HAP-1 (cell line): ENCODE measurements around the gene ZNF862.
A peak's percentile ranks its signal among the peaks of the same experiment; 100 is the strongest.
"Not testable (repeated sequence)": the region's sequence is repeated elsewhere in the genome, so short reads cannot be mapped to it uniquely, and the experiment has no call there.

Experiments
- DNase-seq, 2 experiments: peaks; one replicate each; pipeline ENCODE4 v3.0.0-alpha.2; 2016 to 2020; ENCODE audit warnings: low spot score in 2 of 2
- H3K27me3 ChIP-seq: fragments of 250-450 bp; sonication (Bioruptor Pico); 2 replicates; pipeline ENCODE4 v1.5.1; 2020; ENCODE audit warnings: low read depth, mild to moderate bottlenecking, moderate library complexity
- H3K36me3 ChIP-seq: fragments of 250-450 bp; sonication (Bioruptor Pico); replicated peaks from 2 replicates; pipeline ENCODE4 v1.5.1; 2020; ENCODE audit warnings: mild to moderate bottlenecking
- H3K4me1 ChIP-seq: fragments of 250-450 bp; sonication (Bioruptor Pico); 2 replicates; pipeline ENCODE4 v1.5.1; 2020; ENCODE audit warnings: mild to moderate bottlenecking
- H3K4me3 ChIP-seq: fragments of 250-450 bp; sonication (Bioruptor Pico); 2 replicates; pipeline ENCODE4 v1.5.1; 2020; ENCODE audit warnings: mild to moderate bottlenecking, moderate library complexity
- H3K9me3 ChIP-seq: fragments of 250-450 bp; sonication (Bioruptor Pico); 2 replicates; pipeline ENCODE4 v1.5.1; 2020; ENCODE audit warnings: mild to moderate bottlenecking, moderate library complexity
- in situ Hi-C: fragments of 300-500 bp; cut with MboI; formaldehyde crosslinking; loops from 3 replicates; pipeline ENCODE4 v1.14.3; 2020; ENCODE audit warnings: low sequenced_read_pairs, inconsistent platforms, mixed read lengths

ZNF862 gene

DNA sequence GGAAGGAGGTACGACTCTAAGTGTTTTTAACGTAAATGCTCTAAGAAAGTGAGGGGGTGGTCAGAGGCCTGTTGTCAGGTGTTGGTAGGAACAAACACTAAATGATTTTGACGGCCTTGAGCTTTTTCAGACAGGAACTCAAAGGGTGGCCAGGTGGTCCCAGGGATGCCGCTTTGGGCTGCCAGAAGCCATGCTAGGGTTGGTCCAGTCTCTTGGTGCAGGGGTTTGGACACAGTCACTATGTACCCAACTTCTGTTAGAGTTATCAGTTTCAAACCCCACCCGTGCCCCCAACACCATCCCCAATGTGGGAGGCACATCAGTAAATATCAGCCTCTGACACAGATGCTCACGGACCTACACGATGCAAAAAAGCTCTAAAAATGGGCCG, 44.9 kb downstream of the ZNF862 start:
- Histone ChIP-seq H3K27me3 (no peaks in the 10 kb centered on the region), H3K36me3 (no peaks in the 10 kb centered on the region), H3K4me3 (no peak overlapping the region), H3K9me3 (no peaks in the 10 kb centered on the region), H3K4me1 (no peaks in the 10 kb centered on the region)
- in situ Hi-C loops = no loop called here
- no peak for DNase-seq

DNA sequence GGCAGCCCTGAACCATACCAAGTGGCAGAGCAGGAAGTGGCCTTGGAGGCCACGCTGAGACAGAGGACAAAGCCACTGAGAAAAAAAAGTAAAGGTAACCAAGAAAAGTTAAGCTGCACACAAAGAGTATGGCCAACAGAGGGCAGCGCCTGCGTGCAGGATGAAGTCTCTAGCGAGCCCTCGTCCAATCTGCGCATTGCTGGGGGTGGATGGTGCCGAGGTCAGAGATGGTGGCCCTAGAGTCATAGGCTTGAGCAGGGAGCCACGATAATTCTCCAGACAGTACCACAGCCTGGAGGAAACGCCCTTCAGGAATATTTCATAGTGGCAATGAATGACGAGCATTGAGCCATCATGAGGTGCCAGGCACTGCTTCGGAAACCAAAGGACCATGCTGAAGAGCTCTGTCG, 45.3 kb downstream of the ZNF862 start:
- in situ Hi-C loops = no loop called here
- Histone ChIP-seq H3K27me3 (no peaks in the 10 kb centered on the region), H3K4me1 (no peaks in the 10 kb centered on the region), H3K4me3 (no peak overlapping the region), H3K36me3 (no peaks in the 10 kb centered on the region), H3K9me3 (no peaks in the 10 kb centered on the region)
- DNase-seq = peak; percentile 49 to 69

DNA sequence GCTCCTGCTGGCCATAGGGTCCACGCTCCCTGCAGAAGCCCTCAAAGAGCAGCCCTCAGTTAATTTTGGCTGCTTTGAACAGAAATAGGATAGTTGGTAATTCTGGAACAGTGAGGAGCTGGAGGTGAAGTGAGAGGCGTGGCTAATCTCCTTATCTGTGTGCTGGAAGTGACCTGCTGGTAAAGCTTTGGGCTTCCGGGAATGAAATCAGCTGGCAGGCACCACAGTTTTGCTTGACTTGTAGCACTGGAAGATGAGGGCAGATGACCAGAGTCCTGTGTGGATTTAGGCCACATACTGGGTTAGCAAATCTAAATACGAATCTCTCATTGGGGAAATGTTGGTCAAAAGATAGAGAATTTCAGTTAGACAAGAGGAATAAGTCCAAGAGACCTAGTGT, 45.8 kb downstream of the ZNF862 start:
- Histone ChIP-seq H3K36me3 (no peaks in the 10 kb centered on the region), H3K4me3 (no peak overlapping the region), H3K4me1 (no peaks in the 10 kb centered on the region), H3K9me3 (no peaks in the 10 kb centered on the region), H3K27me3 (no peaks in the 10 kb centered on the region)
- no peak for DNase-seq
- in situ Hi-C loops = no loop called here

DNA sequence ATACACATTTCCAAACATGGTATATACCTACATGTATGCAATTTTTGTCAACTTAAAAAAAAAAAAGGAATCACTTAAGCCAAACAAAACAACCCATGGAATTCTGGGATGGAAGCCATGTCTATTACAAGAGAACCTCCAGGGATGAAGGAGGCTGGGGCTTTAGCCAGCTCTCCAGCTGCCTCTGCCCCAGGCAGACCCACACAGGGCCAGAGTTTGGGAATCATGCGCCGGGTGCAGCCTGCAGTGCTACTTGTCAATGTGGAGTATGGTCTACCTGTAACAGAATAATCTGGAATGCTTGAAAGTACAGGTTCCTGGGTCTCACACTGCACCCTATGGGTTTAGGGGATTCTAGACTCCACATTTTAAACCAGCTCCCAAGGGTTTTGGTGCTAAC, 46.4 kb downstream of the ZNF862 start:
- no peaks in the 10 kb centered on the region for H3K36me3 ChIP-seq
- no peak for DNase-seq
- H3K4me1 ChIP-seq = no peaks in the 10 kb centered on the region
- in situ Hi-C loops = no loop called here
- no peaks in the 10 kb centered on the region for H3K9me3 ChIP-seq
- no peak overlapping the region for H3K4me3 ChIP-seq
- no peaks in the 10 kb centered on the region; the same call in 1 of the 2 replicates for H3K27me3 ChIP-seq

DNA sequence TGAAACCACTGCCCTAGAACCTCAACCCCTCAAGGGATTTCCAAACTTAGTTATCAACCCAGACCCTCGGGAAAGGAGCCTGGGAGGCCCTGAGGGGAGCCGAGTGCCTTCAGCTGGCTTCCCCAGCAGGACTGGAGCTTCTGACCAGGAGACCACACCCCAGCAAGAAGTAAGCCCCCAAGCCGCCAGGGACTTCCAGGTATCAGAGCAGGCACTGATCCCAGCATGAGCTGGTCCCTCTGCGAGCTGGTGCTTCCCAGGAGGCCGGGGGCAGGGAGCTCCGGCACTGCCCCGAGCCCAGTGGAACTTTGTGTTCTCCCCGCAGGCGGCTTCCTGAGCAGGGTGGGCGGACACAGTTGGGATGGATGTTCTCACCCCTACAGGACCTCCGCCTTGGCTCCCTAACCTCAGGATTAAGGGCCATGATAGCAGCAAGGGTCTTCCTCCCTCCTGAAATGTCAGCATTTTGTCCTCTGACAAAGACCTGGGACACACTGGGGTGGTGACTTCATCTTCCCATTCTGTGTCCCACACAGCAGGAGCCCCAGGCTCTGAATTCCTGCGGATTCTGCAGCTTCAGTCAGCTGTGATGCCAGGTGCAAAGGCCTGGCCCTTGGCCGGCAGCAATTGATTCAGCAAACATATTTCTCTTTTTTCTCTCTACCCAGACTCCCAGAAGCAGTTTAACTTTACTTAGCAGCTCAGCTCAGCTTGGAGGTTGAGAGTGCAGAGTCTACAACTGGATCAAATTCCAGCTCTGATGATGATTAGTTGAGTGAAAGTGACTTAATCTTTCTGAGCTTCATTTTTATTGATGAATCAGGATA, 47.2 kb downstream of the ZNF862 start:
- DNase-seq = no peak
- in situ Hi-C loops = no loop called here
- Histone ChIP-seq H3K4me3 (no peak overlapping the region), H3K36me3 (no peaks in the 10 kb centered on the region), H3K9me3 (no peaks in the 10 kb centered on the region), H3K4me1 (no peaks in the 10 kb centered on the region), H3K27me3 (no peaks in the 10 kb centered on the region; the same call in 1 of the 2 replicates)

DNA sequence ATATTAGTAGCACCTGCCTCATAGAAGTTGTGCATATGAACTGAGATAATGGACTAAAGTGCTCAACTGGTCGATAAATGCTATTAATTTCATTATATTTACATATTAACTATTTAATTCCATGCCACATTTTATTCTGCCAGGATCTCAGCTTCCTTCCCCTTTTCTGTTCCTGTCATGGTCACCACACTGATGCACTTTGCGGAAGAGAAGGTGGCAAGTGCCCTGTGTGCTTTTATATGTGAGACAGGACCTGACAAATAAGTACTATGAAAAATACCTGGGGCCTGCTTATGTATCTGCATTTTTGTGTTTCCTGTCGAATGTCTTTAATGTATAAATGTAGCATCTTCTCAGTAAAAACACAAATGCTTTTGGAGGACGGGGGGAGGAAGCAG, 47.8 kb downstream of the ZNF862 start:
- Histone ChIP-seq H3K4me1 (no peaks in the 10 kb centered on the region), H3K4me3 (no peak overlapping the region), H3K9me3 (no peaks in the 10 kb centered on the region), H3K36me3 (no peaks in the 10 kb centered on the region), H3K27me3 (no peaks in the 10 kb centered on the region; the same call in 1 of the 2 replicates)
- in situ Hi-C loops = no loop called here
- DNase-seq = no peak

DNA sequence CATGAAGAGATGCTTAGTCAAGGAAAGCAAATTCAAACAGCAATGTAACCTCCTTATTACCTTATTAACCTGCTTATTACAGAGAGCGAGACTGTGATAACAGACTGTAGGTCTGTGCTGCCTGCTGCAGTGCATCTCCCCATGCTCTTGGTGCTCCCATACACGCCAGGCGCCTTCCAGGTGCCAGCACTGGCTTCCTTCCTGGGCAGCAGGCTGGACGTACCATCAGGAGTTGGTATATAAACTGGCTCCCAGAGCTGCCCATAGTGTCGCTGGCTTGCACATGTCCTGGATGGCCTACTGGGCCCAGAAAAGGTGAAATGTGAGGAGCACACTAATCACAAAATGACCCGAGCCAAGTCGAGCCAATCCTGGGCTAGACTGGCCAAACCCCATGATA, 49.1 kb downstream of the ZNF862 start:
- no peaks in the 10 kb centered on the region for H3K4me1 ChIP-seq

DNA sequence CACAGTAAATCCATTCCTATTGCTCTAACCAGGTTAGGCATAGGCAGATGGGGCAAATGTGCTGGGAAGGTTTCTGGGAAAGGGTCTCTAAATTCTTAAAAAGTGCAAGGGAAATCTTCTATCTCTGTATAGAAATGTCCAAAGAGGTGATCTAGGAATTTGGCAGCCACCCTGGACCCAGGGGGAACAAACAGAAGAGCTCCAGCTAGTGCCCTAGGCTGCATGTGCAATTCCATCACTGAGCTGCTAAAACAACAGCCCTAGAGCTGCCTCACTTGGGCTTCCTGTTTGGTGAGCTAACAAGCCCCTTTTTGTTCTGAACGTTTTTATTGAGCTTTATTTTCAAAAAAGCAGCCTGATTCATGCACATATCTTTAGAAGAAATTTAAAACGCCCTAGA, 52.5 kb downstream of the ZNF862 start:
- H3K4me1 ChIP-seq, in situ Hi-C loops: not testable (repeated sequence)

More for the DNA sequence above, 49.1 kb downstream of the ZNF862 start:
- in situ Hi-C loops = no loop called here
- Histone ChIP-seq H3K36me3 (no peaks in the 10 kb centered on the region), H3K4me3 (no peak overlapping the region), H3K9me3 (no peaks in the 10 kb centered on the region), H3K27me3 (no peaks in the 10 kb centered on the region; the same call in 1 of the 2 replicates)
- DNase-seq = no peak

DNA sequence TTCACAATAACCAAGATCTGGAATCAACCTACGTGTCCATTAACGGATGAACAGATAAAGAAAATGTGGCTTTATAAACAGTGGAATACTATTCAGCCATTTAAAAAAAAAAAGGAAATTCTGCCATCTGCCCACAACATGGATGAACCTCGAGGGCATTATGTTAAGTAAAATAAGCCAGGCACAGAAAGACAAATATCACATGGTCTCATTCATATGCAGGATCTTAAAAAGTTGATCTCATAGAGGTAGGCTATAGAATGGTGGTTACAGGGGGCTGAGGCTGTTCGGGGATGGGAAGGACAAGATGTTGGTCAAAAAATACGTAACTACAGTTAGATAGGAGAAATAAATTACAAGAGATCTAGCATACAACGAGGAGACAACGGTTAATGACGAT, 56.8 kb downstream of the ZNF862 start:
- H3K4me3 ChIP-seq, H3K36me3 ChIP-seq, H3K27me3 ChIP-seq, H3K9me3 ChIP-seq, DNase-seq, H3K4me1 ChIP-seq, in situ Hi-C loops: not testable (repeated sequence)

More for the DNA sequence above, 52.5 kb downstream of the ZNF862 start:
- not testable (repeated sequence) for H3K9me3 ChIP-seq, DNase-seq, H3K27me3 ChIP-seq, H3K4me3 ChIP-seq, H3K36me3 ChIP-seq

DNA sequence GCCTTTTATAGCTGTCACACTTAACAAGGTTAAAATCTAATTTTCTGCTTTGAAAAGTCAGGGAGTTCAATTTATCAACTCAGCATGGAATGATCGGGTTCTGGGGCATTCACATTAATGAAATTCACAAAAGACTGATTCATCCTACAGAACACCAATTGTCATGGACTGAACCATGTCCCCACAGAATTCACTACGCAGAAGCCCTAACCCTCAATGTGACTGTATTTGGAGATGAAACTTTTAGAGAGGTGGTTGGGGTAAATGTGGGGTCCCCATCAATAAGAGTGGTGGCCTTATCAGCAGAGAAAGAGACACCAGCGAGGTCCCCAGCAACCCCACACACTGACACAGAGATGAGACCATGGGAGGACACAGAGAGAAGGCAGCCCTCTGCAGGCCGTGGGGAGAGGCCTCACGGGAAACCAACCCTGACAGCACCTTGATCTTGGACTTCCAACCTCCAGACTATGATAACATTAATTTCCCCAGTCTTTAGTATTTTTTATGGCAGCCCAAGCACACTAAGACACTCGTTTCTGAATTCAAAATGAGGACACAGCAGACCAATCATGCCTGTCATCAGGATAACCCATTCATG, 69.7 kb downstream of the ZNF862 start:
- DNase-seq, H3K4me3 ChIP-seq, H3K27me3 ChIP-seq, H3K9me3 ChIP-seq, H3K36me3 ChIP-seq, H3K4me1 ChIP-seq, in situ Hi-C loops: not testable (repeated sequence)

DNA sequence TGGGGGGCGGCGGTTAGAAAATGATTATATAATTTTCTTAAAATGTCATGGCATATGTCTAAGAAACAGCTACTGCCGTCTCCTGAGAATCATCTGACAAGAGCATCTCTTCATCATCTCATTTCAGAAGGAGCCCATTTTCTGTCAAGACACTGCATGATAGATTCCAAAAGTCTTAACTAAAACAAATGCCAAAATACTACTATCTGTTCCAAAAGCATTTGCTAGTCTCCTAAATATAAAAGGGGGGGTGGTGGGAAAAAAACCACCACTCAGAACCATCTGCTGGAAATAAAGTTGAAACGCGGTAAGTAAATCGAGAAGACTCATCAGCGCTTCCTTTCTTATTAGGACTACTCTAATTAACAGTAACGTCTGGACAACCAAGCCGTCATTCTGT, 72.0 kb downstream of the ZNF862 start:
- H3K4me3 ChIP-seq, in situ Hi-C loops, H3K36me3 ChIP-seq, H3K4me1 ChIP-seq, DNase-seq, H3K9me3 ChIP-seq, H3K27me3 ChIP-seq: not testable (repeated sequence)

DNA sequence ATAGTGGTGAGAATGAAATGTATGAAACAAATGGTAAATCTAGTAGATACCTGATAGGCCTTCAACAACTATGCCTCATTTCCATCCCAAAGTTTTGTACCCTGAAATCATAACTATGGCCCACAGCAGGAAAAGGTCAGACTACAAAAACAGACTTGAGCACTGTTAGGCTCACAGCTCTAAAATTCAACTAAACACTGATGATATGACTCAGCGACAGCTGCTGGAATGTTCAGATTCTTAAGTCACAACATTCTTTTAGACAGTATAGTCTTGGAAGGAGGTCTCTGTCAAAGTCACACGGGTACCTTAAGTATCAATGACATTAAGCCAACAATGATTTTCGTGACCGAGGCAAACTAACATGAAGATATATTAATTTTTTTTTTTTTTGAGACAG, 74.0 kb downstream of the ZNF862 start:
- H3K4me3 ChIP-seq, H3K4me1 ChIP-seq, DNase-seq, in situ Hi-C loops, H3K27me3 ChIP-seq, H3K36me3 ChIP-seq, H3K9me3 ChIP-seq: not testable (repeated sequence)
